Thoracic aorta (tissue), 2 donors: Measurements from ENCODE around the gene MMAB. TPM values are rescaled to one million over a fixed set of nuclear protein-coding genes. Genes with fewer than 3 reads are reported as not detected.

ENCODE experiments used
- ATAC-seq: fragments of 150-250 bp; one replicate; pipeline ENCODE4 v1.8.0; 2017; ENCODE audit warnings: low read depth; ENCODE audit not compliant: insufficient number of reproducible peaks, low FRiP score
- DNase-seq: peaks from one replicate; pipeline ENCODE4 v3.0.0-alpha.2; 2020; ENCODE audit warnings: low spot score
- H3K27ac ChIP-seq, 2 donors: fragments of 200-600 bp; sonication (generic); 1 replicate in 1 of 2; 2 replicates in 1 of 2; pipeline ENCODE4 v1.5.1; 2016; ENCODE audit warnings: mild to moderate bottlenecking in 2 of 2, moderate library complexity in 2 of 2
- H3K27me3 ChIP-seq: fragments of 200-600 bp; sonication (generic); replicated peaks from 2 replicates; pipeline ENCODE4 v1.6.0; 2016; ENCODE audit warnings: mild to moderate bottlenecking; ENCODE audit not compliant: insufficient read depth
- H3K36me3 ChIP-seq: fragments of 200-600 bp; sonication (generic); one replicate; pipeline ENCODE4 v1.5.1; 2016
- H3K4me1 ChIP-seq, 2 donors: fragments of 200-600 bp; sonication (generic); 1 replicate in 1 of 2; 2 replicates in 1 of 2; pipeline versions ENCODE4 v1.5.1 to v1.6.0; 2016; ENCODE audit warnings: low read depth in 2 of 2, mild to moderate bottlenecking in 1 of 2; ENCODE audit not compliant: control insufficient read depth in 1 of 2
- H3K4me3 ChIP-seq: fragments of 200-600 bp; sonication (generic); 2 replicates; pipeline ENCODE4 v1.5.1; 2016; ENCODE audit warnings: mild to moderate bottlenecking
- H3K9me3 ChIP-seq: fragments of 200-600 bp; sonication (generic); 2 replicates; pipeline ENCODE4 v1.5.1; 2016
- total RNA-seq, 2 donors: library from RNA; depleted of rRNA; stranded (reverse); fragments of >200 nt; gene quantifications; one replicate each; pipeline versions ENCODE4 v1.1.0 to v1.2.3, GENCODE V29; 2016
- TF ChIP-seq, protein P1 (sequence below): fragments of 200-600 bp; sonication (generic); IDR thresholded peaks from one replicate; pipeline ENCODE4 v1.5.1; 2019; ENCODE audit warnings: antibody characterized with exemption

The MMAB gene
- total RNA-seq, 2 donors from 2014 or later: 18.7 to 32.4 TPM

DNA sequence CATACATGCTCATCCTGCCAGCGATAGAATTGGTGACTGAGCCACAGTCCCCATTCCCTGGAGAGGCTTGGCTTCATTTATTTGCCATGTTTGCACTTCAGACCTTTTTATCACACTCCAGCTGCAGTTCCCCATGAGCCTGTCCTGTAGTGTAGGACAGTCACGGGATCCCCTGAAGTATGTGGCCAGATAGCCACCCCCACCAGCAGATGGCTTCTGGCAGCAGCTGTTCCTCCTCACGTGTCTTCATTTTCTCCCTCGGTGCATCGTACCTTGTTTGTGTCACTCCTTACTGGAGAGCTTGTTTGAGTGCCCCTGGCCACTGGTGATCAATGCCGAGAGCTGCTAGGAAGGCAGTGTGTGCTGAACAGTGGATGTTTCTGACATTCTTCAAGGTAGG, 55.7 kb downstream of the MMAB start:
- TF ChIP-seq, protein P1, sequence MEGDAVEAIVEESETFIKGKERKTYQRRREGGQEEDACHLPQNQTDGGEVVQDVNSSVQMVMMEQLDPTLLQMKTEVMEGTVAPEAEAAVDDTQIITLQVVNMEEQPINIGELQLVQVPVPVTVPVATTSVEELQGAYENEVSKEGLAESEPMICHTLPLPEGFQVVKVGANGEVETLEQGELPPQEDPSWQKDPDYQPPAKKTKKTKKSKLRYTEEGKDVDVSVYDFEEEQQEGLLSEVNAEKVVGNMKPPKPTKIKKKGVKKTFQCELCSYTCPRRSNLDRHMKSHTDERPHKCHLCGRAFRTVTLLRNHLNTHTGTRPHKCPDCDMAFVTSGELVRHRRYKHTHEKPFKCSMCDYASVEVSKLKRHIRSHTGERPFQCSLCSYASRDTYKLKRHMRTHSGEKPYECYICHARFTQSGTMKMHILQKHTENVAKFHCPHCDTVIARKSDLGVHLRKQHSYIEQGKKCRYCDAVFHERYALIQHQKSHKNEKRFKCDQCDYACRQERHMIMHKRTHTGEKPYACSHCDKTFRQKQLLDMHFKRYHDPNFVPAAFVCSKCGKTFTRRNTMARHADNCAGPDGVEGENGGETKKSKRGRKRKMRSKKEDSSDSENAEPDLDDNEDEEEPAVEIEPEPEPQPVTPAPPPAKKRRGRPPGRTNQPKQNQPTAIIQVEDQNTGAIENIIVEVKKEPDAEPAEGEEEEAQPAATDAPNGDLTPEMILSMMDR: no peak
- peaks cover 60% of the 10 kb centered on the region for H3K36me3 ChIP-seq

DNA sequence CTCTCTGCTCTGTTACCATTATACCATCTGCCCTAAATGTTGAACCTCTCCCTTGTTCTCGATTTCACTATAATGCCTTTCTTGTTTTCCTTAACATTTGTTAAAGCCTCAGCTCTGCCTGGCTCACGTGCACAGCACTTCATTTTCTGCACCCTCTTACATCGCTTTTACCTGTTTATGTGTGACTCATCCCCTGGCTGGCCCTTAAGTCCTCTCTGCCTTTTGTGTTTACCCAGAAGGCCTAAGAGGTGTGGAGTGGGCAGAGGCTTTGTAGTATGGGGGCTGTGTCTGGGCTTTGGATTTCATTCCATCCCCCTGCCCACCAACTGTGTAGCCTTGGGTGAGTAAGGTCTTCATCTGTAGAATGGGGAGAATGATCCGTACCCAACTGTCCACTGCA, 59.3 kb downstream of the MMAB start:
- peaks cover 61% of the 10 kb centered on the region for H3K36me3 ChIP-seq
- ATAC-seq (no peak), DNase-seq (no peak)
- H3K9me3 ChIP-seq: no peaks in the 10 kb centered on the region
- H3K27ac ChIP-seq: no peak overlapping the region
- no peak overlapping the region for H3K4me3 ChIP-seq
- TF ChIP-seq, protein P1: no peak
- H3K4me1 ChIP-seq: no peaks in the 10 kb centered on the region
- no peaks in the 10 kb centered on the region for H3K27me3 ChIP-seq

More for the DNA sequence above, 55.7 kb downstream of the MMAB start:
- Histone ChIP-seq H3K9me3 (no peaks in the 10 kb centered on the region), H3K27me3 (no peaks in the 10 kb centered on the region), H3K4me3 (no peak overlapping the region), H3K4me1 (no peaks in the 10 kb centered on the region), H3K27ac (no peak overlapping the region)
- DNase-seq: no peak
- no peak for ATAC-seq

DNA sequence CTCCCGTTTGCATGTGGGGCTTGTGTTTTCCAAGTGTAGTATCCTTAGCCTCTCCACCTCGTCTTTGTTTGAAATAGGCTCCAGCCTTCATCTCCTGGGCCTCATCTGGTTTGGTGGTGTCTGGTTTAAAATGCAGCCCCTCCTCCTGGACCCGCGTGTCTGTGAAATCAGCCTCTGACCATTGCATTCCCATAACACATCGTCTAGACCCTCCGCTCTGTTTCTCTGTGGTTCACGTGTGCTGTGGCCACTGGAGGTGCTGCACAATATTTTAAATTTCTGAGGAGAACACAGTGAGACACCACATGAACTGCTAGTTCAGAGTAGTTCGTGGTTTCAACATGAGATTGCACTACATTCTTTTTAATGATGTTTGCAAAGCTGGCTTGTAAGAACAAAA, 60.3 kb downstream of the MMAB start:
- no peak for ATAC-seq

DNA sequence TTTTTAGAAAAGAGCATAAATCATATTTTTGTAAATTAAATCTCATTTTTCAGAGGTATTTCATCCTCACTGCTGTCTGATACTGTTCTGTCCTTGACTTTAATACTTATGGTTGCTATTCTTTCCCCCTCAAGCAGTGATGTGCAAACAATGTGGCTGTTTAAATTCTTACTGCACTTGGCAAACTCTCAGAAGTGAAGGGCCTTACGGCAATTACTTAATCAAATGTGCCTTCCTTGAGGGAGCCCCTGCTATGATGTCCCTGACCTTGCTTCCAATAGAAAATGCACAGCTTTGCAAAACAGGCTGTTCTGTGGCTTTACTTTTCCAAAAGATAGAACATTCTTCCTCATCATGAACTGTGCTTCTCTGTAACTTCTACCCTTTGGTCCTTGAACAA, 60.7 kb downstream of the MMAB start:
- no peaks in the 10 kb centered on the region for H3K4me1 ChIP-seq
- H3K27ac ChIP-seq: no peak overlapping the region
- peaks cover 65% of the 10 kb centered on the region for H3K36me3 ChIP-seq
- DNase-seq (no peak), ATAC-seq (no peak)
- TF ChIP-seq, protein P1: no peak
- no peaks in the 10 kb centered on the region for H3K27me3 ChIP-seq
- no peak overlapping the region for H3K4me3 ChIP-seq
- no peaks in the 10 kb centered on the region for H3K9me3 ChIP-seq

More for the DNA sequence above, 60.3 kb downstream of the MMAB start:
- no peak for DNase-seq
- no peak overlapping the region for H3K27ac ChIP-seq
- no peaks in the 10 kb centered on the region for H3K9me3 ChIP-seq
- no peaks in the 10 kb centered on the region for H3K27me3 ChIP-seq
- no peak overlapping the region for H3K4me3 ChIP-seq
- H3K36me3 ChIP-seq: peaks cover 65% of the 10 kb centered on the region
- no peaks in the 10 kb centered on the region for H3K4me1 ChIP-seq
- TF ChIP-seq, protein P1: no peak

DNA sequence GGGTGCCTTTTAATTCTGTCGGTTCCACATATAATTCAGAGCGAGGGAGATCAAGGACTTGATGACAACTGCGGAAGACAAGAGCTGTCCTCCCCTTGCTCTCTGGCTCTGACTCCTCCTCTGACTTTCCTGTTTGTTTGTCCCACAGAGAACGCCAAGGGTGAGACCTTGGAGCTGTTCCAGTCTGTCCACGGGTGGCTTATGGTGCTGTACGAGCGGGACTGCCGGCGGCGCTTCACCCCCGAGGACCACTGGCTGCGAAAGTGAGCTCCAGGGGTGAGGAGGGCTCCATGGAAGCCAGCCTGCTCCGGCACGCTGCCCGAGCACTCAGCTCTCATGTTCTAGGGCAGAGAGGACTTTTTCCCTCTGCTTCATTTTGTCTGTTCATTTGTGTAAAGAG, 63.1 kb downstream of the MMAB start:
- ATAC-seq (no peak), DNase-seq (no peak)
- Histone ChIP-seq H3K9me3 (no peaks in the 10 kb centered on the region), H3K4me3 (no peak overlapping the region), H3K27ac (no peak overlapping the region), H3K27me3 (no peaks in the 10 kb centered on the region), H3K4me1 (no peaks in the 10 kb centered on the region), H3K36me3 (peaks cover 68% of the 10 kb centered on the region)
- TF ChIP-seq, protein P1: no peak
